ENCODE data around the gene YEATS4.

The YEATS4 gene

GRCh38 chr12:69410571-69410970 lies 51.0 kb downstream of the YEATS4 start:
- TF ChIP-seq CTCF (IDR thresholded peaks at IDR 0.05; ENCODE audit: low read depth, low read length): no peak
- no peak for DNase-seq (ENCODE audit: extremely low read depth, low read depth)

- no peak for TF ChIP-seq CTCF (IDR thresholded peaks at IDR 0.05; ENCODE audit: low read depth, low read length)
- DNase-seq (ENCODE audit: extremely low read depth, low read depth): no peak
Measured at GRCh38 chr12:69412655-69413054, 53.1 kb downstream of the YEATS4 start.

GRCh38 chr12:69415471-69416275 lies 56.1 kb downstream of the YEATS4 start:
- peak; percentile 90 for TF ChIP-seq CTCF (IDR thresholded peaks at IDR 0.05; ENCODE audit: low read depth, low read length)
- DNase-seq (ENCODE audit: extremely low read depth, low read depth): peak; percentile 86

- DNase-seq (ENCODE audit: extremely low read depth, low read depth): no peak
Measured at GRCh38 chr12:69417231-69417630, 57.7 kb downstream of the YEATS4 start.

GRCh38 chr12:69417741-69418167 lies 58.2 kb downstream of the YEATS4 start:
- no peak for TF ChIP-seq CTCF (IDR thresholded peaks at IDR 0.05; ENCODE audit: low read depth, low read length)
- DNase-seq (ENCODE audit: extremely low read depth, low read depth): no peak

More at GRCh38 chr12:69417231-69417630, 57.7 kb downstream of the YEATS4 start:
- no peak for TF ChIP-seq CTCF (IDR thresholded peaks at IDR 0.05; ENCODE audit: low read depth, low read length)

GRCh38 chr12:69419701-69420100 lies 60.2 kb downstream of the YEATS4 start:
- DNase-seq (ENCODE audit: extremely low read depth, low read depth): no peak
- no peak for TF ChIP-seq CTCF (IDR thresholded peaks at IDR 0.05; ENCODE audit: low read depth, low read length)

- no peak for DNase-seq (ENCODE audit: extremely low read depth, low read depth)
- no peak for TF ChIP-seq CTCF (IDR thresholded peaks at IDR 0.05; ENCODE audit: low read depth, low read length)
Measured at GRCh38 chr12:69421548-69421947, 62.0 kb downstream of the YEATS4 start.

Data from AG09319 (cell line).